Prostate gland (tissue), 2 donors: ENCODE results near the gene GFM1.

ENCODE experiments used
- CTCF ChIP-seq, 4 experiments: fragments of 200-600 bp in 2 of 4; fragments of 450-650 bp in 2 of 4; sonication (generic) in 2 of 4; IDR thresholded peaks; 1 replicate in 3 of 4; 2 replicates in 1 of 4; pipeline ENCODE4 v1.5.1; 2016 to 2019; ENCODE audit warnings: antibody characterized with exemption in 4 of 4, mild to moderate bottlenecking in 2 of 4, moderate library complexity in 2 of 4
- POLR2A ChIP-seq: fragments of 450-650 bp; IDR thresholded peaks from one replicate; pipeline ENCODE4 v1.6.1; 2016; ENCODE audit warnings: antibody characterized with exemption, mild to moderate bottlenecking

- no peak for TF ChIP-seq POLR2A
- no peak for TF ChIP-seq CTCF (IDR thresholded peaks at IDR 0.05)
Measured at GRCh38 chr3:158642474-158643210, 1.7 kb upstream of the GFM1 start.
